ENCODE measurements around the gene DPP6.

DPP6 gene

DNA sequence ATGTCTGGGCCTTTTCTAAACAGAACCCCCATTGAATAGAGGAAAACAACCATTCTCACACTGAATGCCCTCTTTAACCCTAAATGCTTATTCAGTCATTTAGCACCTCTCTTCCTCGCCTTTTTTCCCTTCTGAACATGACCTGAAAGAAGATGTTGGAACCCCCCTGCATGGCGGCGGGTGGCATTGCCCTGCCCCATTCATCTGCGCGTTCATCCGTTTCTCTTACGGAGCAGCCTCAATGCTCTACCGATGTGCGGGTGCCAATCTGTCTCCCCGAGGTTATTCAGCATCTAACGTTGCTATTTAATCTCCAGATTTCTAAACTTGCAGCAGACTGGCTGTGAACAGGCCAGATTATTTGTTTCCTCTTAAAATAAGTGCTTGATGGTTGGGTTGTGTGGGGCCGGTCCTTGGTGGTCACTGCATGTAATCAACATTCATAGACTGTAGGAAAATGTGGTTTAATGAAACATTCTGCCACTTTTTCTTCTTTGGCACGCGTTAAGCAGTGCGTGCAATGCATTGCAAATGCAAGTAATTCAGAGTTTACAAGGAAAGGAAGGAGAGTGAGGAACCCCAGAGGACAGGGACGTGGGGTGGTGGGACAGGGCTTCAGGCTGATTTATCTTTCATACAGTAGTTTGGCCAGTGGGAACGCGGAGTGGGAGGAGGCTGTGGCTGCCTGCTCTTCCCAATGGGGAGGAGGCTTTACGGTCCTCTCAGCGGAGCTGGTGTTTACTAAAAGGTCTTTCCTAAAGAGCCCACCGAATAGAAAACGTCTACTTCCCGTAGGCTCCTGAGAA is 286.7 kb downstream of the DPP6 start:
- DNase-seq (ENCODE audit: low spot score), result no peak

DNA sequence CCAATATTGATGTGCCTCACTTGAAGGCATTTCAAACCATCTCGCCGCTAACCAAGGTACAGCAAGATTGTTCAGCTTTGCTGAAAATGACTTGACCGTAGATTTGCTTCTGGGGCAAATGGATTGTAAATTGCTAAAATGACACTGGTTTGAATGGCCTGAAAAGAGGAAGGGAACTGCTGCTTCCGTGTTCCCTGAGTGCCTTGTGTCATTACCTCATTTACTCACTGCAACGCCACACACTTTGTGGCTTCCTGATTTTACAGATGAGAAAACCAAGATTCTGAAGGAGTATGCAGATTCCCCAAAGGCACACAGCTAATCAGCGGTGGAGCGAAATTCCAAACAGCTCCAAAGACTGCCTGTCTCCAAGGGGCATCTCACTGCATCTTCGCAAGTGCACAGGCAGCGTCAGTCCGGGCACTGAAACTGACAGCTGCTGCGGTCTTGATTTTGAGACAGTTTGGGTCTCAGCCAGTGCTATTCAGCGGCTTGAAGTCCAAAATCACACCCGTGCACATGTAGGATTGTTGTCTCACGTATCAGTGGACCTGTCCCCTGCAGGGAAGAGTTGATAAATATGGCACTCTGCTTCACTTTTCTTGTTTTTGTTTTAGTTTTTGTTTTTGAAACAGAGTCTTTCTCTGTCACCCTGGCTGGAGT is 290.9 kb downstream of the DPP6 start:
- DNase-seq (ENCODE audit: low spot score), result no peak

DNA sequence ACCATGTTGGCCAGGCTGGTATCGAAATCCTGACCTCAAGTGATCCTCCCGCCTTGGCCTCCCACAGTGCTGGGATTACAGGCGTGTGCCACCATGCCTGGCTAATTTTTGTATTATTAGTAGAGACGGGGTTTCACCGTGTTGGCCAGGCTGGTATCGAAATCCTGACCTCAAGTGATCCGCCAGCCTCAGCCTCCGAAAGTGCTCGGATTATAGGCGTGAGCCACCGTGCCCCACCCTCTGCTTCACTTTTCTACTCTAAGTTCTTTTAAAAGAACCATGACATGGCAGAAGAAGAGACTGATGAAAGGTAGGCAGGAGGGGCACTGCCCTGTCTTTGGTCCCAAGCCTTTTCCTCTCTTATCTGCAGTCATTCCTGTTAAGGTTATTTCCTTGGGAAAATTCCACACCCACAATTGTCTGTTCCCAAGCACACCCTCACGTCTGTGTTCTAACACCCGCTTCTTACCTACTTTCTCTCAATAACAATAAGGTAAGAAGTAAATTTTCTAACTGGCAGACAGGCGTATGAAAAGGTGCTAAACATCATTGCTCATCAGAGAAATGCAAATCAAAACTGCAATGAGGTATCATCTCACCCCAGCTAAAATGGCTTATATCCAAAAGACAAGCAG is 291.7 kb downstream of the DPP6 start:
- no peak for DNase-seq (ENCODE audit: low spot score)

DNA sequence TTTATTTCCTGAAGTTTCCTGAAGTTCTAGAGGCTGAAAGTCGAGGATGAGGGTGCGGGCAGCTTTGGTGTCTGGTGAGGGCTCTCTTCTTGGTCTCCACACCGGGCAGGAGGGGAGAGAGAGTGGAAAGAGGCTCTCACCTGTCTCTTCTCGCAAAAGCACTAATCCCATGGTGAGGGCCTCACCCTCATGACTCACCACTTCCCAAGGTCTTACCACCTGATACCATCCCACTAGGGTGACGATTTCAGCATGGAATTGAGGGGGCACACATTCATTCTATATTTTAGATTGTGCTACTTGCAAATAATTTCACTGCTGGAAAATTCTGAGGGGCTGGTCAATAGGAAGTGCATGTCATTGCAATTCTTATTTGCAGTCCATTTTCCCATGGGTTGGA is 292.9 kb downstream of the DPP6 start:
- no peak for DNase-seq (ENCODE audit: low spot score)

DNA sequence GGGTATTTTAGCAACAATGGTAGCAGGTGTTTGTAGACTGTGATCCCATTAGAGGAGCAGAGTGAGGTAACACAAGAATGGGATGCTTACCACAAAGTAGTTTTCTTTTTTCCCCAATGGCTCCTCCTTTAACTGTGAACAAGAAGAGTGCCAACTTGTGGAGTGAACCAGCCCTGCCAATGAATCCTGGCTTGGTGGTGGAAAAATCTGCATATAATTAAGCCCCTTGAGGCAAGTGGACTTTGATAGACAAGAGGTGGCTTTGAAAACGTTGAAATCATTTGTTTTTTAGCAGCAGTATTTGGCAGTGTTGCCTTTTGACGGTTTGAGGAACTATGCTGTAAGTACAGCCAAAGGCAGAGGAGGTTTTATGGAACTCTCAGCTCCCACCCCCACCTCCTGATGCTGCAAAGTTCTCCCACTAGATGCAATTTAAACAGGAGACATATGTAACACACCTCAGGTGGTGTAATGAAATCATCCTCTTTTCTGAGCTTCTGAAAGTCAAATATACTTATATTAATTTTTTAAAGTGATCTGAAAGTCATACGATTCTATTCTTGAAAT is 295.6 kb downstream of the DPP6 start:
- peak; percentile 72 for DNase-seq (ENCODE audit: low spot score)

DNA sequence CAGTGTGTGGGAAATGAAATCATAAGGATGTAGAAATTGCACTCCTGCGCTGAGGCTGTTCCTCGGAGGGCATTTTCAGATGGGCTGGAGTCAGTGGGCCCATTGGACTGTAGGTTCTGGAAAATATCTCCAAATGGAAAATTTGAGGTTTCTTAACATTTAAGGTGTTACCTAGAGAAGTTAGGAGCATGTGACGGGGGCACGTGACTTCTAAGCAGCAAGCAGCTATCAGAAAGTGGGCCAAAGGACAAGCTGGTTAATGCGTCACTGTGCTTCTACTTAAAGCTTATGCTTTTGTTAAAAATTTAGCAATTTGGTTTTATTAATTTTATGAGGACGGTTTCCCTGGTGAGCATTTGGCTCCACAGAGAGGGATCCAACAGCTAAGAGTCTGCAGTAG is 298.7 kb downstream of the DPP6 start:
- no peak for DNase-seq (ENCODE audit: low spot score)

DNA sequence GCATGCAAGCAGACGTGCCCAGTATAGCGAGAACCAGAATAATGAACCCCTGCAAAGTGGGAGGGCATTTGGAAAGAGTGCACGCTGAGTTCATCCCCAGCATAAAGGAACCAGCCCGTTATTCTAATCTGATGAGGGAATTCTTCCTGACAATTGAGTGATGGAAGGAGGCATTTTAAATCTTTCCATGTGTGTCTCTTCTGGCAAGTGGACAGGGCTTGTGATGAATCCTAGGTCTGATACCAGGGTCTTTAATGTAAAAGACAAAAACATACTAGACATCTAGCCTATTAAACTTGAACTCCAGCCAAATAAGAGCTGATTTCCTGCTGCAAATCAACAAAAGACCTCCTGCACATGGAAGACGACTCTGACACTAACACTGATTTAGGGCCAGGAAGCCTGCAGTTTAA is 301.2 kb downstream of the DPP6 start:
- DNase-seq (ENCODE audit: low spot score), result no peak

DNA sequence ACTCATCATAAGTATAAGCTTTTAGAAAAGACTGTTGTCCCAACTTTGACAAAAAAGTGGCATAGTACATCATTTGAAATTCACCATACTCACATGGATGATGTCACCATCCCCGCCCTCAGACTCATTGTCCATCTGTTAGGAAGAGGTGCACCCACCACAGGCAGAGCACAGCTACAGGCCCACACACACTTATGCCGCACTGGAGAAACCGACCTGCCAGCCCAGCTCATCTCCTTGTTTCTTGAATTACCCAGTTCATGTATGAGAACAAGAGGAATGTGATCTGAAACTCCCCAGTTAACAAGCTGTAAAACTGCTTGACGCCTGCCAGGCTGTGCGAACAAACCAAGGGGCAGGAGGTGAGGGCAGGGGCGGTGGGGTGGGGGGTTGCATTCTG is 312.0 kb downstream of the DPP6 start:
- DNase-seq (ENCODE audit: low spot score), result no peak

DNA sequence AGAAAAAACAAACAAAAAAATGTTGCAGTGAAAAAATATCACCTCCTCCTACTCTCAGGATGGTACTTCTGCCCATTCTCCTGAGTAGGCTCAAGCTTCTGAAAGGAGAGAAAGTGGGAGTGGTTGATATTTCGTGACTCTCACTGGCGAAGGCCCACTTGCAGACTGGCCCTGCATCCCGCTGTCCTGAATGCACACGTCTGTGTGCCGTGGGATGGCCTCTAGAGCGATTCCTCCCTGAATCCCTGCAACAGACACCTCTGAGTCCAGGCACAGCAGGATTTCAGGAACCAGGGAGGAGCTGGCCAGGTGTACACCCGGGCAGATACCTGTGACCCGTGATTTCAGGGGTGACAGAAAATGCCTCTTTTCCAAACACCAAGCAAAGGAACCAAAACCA is 319.2 kb downstream of the DPP6 start:
- no peak for DNase-seq (ENCODE audit: low spot score)

DNA sequence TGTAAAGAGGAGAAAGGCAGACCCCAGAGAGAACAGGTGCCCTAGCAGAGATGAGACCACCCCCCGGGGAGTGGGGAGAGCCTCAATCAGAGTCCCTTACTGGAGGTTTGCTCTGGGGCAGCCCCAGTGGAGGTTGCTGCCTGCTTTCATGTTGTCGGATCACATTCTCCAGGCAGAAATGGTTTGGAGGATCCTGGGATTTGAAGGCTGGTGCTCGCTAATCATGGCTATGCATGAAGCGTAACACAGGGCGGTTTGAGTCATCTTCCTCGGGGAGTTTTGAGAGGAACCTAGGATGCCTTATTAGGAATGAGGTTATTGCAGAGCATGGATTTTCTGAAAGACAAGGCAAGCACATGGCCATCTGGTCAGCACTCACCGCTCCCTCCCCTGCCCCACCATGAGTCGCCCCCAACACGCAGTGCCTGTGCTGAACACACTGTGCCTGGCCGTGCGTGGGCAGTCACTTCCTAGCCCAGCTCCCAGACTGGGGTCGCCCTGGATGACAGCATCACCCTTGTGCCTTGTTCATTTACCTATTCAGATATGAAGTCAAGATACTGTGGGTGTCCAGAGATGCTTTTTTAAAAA is 319.9 kb downstream of the DPP6 start:
- peak; percentile 45 for DNase-seq (ENCODE audit: low spot score)

DNA sequence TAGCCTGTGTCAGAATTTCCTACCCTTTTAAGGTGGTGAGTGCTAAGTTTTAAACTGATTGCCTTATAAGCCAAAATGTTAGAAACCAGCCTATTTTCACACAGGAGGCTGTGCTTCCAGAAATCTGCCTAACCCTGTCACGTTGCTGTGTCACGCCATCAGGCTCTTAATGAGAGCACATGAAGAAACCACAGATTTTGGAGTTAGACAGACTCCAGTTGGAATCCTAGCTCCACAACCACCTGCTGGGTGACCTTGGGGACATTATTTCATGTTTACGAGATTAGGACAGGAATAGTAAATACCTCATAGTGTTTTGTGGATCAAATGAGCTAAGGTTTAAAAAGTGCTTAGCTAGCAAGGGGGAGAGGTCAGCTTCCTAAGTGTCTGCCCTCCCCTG is 321.8 kb downstream of the DPP6 start:
- DNase-seq (ENCODE audit: low spot score), result peak; percentile 73

DNA sequence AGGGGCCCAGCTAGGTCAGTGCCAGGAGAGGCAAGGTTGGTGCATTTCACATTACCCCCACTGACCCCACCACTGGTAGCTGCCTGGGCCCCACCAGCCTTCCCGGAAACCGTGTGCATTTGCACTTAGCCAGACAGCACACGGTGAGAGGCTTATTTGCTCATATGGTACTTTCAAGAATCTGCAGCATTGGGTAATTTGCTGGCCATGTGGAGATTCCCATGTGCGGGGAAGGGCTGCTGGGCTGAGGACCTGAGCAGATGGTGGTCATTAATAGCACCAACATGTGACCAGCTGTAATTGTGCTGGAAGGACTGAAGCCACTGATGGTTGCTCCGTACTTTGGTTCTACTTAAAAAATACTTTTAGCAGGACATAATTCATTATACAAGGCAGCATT is 323.8 kb downstream of the DPP6 start:
- no peak for DNase-seq (ENCODE audit: low spot score)

DNA sequence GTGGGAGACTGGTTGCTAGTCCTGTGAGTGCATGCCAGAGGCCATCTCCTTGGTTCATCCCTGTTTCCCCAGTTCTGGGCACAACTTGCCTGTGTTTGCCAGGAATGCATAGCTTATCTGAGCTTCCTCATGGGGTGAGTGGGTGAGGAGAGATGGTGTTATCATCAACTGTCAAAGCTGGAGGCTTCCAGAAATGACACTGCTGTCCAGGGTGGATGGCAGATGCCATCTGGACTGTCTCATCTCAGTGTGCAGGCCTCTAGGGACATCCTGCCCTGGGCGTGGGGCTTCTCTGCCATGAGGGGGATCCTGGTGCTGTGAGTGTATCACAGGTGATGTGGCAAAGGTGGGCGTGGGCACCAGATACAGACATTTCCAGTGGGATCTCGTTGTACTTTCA is 328.6 kb downstream of the DPP6 start:
- DNase-seq (ENCODE audit: low spot score), result no peak

DNA sequence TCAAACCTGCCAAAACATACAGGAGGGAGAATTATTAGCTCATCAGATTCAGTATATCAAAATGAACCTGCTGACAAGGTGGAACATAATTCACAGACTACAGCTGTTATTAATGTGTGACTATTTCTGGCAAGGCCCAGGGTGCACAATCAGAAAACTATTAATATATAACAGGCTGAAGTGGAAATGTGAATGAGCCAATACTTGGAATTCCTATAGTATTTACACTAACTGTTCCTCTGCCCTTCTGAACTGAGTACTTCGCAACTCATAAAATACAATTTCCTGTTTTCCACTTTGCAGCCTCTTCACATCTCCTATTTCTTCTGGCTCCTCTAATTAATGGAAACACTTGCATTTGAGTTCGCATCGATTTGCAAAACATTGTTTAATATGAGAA is 330.8 kb downstream of the DPP6 start:
- DNase-seq (ENCODE audit: low spot score), result no peak

DNA sequence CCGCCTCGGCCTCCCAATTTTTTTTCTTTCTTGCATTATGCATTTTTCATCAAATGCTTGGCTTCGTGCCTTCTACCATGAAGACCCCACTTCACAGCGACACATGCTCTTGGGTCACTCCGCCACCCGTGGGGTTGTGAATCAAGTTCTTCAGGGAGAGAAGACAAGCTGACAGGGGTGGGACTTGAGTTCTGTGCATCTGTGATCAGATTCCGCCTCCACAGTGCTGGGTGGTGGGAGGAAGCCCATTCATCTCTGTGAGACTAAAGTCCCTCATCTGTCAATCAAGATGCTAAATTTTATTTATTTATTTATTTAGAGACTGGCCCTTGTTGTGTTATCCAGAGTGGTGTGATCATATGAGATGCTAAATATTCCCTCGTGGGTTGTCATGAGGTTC is 333.0 kb downstream of the DPP6 start:
- DNase-seq (ENCODE audit: low spot score), result no peak

DNA sequence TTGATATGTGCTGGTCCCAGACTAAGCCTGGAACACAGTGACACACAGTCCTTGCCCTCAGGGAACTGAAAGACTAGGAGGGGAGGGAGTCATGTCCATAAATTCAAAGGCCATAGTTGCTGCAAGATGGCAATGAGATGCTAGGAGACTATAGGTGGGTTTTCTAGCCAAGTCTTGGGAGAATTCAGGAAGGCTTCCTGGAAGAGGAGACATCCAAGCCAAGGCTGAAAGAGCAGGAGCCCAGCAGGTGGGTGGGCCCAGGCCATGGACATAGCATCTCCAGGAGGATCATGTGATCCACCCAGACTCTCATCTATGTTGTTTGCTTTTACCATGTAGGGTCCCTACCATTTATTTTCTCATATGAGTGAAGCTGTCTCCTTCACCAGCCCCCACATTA is 335.1 kb downstream of the DPP6 start:
- no peak for DNase-seq (ENCODE audit: low spot score)

DNA sequence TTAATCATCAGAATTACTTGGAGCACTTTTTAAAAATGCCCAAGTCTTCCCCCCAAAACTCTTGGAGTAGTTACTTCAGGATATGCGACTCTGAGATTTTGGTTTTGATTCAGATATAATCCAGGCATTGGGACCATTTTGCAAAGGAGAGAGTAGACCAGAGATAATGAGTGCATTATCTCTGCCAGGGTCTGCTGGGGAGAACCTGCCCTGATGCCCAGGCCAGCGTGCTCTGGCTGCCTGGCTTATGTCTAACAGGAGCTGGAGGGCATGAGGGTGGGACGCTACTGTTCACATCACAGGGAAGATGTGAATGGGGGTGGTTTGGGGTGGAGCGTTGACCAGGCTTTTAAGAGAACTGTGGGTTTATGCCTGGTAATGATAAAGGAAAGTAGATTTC is 336.2 kb downstream of the DPP6 start:
- no peak for DNase-seq (ENCODE audit: low spot score)

DNA sequence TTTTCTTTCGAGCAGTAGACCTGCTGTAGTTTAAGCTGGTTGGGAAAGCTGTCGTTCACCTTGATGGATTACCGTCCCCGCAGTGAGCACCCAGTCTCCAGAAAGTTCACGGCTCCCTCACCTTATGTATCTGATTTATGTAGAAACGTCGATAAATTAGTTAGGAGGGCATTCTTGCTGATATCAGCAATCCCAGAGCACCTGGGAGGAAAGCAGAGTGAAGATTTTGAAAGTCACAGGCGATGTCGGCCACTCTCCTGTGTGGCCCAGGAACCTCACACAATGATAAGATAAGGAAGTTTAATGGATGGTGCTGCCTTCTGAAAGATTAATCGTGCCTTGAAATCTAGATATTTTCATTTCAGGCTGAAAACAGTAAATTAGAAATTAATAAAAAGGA is 336.8 kb downstream of the DPP6 start:
- DNase-seq (ENCODE audit: low spot score), result no peak

DNA sequence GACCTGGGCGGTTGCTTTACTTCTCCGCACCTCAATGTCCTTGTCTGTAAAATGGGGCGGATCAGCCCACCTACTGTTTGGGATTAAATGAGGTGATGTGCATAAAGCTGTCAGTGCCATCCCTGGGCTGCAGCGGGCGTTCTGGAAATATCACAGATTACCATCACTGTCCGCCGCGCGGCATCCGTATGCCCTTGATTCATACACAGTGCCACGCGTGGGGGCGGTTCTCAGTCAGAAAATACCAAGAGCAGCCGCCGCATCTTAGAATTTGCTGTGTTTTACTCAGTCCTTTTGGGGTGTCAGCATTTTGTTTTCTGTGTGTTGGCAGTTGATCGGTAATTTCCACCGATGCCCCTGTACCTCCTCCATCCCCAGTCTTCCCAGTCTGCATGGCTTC is 338.8 kb downstream of the DPP6 start:
- no peak for DNase-seq (ENCODE audit: low spot score)

DNA sequence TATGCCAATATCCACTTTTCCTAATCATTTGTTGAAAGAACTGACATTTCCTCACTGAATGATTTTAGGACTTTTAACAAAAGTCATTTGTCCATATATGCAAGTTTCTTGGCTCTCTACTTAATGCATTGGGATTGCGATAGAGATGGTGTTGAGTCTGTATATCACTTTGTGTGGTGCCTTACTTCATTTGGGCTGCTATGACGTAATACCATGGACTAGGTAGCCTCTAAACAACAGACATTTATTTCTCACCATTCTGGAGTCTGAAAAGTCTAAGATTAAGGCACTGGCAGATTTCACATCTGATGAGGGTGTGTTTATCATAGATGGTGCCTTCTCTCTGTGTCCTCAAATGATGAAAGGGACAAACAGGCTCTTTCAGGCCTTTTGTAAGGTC is 342.6 kb downstream of the DPP6 start:
- no peak for DNase-seq (ENCODE audit: low spot score)

DNA sequence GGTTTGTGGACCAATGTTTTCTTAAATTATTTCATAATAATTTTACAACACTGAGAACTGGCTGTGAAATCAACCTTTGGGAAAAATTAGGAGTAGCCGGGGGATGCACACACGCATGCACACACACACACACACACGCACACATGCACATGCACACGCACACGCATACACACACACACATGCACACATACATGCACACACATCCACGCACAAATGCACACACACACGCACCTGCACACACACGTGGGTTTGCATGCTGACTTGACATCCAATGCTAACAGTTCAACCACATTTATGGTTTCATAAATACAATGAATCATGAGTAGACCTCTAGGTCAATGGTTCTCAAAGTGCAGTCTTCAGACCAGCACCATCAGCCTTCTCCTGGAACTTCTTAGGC is 354.1 kb downstream of the DPP6 start:
- DNase-seq (ENCODE audit: low spot score), result no peak

DNA sequence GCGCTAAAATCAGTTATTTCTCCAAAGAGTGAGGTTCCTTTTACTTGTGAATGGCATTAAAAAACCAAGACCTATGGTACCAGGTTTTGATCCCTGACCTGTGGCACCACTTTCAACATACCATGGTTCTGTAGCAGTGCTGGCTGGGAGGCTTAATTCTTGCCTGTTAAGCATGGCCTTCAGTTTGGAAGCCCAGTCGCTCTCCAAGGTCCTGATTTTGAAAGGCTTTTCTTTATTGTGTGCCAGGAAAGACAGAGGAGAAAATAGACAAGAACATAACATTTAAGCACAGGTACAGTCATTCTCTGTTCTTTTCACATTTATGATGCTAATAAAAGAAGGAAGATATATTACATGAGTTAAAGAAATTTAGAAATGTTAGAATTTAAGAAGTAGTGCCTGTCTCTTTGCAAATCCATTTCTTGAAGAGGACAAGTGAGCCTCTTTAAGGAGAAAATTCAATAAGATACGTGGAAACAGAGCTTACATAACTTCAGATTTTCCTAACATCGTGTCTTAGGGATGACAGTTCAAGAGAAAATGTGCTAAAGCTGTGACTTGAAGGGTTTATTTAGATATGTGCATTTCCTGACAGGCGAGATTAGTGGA is 357.6 kb downstream of the DPP6 start:
- no peak for DNase-seq (ENCODE audit: low spot score)
